ENCODE measurements around the gene MERTK.

The MERTK gene

DNA sequence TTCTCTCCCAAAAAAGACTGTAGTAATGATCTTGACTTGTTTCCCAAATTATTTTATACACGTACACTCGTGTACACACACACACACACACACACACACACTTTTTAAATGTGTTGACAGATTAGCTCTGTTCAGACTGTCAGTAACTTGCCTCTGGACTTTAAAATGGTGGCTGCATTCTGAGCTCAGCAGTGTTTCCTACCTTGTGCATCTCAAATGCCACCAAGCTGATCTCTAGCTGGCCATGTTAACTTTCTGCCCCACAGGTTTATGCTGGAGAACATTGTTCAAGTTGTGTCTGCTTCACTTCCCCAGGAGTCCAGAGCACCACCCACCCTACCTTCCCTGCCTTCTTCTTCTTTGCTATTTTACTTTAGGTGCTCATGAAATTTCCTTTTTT, 83.3 kb downstream of the MERTK start:
- no peak for DNase-seq

- no peak for DNase-seq
Observed at GRCh38 chr2:111982822-111983221, 84.4 kb downstream of the MERTK start.

DNA sequence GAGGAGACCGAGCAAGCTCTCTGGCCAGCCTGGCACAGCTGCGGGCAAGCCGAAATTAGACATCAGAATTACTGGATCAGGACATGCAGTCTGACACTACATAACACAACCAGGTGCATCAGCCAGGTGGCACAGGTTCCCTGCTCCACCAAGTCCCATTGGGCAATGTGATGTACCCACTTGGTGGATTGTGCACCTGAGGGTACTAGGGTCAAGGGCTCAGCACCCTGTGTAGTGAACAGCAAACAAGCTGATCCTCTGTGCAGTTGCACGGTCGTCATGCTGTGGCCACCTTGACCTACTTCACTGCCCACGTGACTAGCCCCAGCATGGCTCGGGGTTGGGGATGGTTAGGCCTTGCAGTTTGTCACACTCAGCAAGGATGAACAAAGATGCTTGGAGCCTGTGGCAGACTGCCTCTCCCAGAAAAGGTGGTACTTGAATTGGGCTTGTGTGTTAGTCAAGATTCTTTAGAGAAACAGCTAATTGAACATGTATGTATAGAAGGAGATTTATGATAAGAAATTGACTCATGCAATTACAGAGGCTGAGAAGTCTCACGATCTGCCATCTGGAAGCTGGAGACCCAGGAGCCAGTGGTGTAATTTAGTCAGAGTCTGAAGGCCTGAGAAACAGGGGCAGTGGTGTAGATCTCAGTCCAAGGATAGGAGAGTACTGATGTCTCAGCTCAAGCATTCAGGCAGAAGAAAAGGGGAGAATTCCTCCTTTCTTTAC, 85.2 kb downstream of the MERTK start:
- DNase-seq, result no peak

DNA sequence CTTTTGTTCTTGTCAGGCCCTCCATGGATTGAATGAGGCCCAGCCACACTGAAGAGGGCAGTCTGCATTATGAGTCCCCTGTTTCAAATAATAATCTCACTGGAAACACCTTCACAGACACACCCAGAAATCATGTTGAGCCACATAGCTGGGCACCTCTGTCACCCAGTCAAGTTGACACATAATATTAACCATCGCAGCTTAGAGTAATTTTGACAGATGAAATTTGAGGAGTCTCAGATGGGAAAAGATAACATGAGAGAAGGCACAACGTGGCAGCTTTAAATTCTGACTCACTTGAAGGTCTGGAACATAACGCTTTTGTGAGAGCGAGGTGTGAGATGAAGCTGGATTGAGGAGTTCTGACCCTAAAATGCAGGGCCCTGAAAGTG, 85.8 kb downstream of the MERTK start:
- no peak for DNase-seq

DNA sequence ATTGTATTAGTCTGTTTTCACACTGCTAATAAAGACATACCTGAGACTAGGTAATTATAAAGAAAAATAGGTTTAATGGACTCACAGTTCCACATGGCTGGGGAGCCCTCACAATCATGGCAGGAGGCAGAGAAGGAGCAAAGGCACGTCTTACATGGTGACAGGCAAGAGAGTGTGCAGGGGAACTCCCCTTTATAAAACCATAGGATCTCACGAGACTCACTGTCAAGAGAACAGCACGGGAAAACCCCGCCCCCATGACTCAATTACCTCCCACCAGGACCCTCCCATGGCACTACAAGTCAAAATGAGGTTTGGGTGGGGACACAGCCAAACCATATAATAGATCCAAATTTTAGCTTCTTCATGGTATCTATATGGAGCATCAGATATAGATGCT, 87.1 kb downstream of the MERTK start:
- no peak for DNase-seq

GRCh38 chr2:111986116-111986900, 87.9 kb downstream of the MERTK start:
- DNase-seq, result no peak

DNA sequence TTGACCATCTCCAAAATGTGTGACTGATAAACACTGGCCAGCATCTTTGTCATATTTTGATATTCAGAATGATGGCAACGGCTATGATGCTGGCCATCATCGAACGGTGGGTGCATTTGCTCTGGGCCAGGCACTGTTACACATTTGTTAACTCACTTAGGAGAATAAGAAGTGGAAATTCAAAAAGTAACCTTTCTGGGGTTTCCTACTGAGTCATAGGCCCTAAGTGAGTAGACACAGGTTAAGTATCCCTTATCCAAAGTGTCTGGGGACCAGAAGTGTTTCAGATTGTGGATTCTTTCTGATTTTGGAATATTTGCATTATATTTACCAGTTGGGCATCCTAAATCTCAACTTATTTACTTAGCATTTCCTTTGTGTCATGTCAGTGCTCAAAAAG, 92.0 kb downstream of the MERTK start:
- no peak for DNase-seq

GRCh38 chr2:111990856-111991255, 92.4 kb downstream of the MERTK start:
- DNase-seq, result no peak

GRCh38 chr2:111994042-111994441, 95.6 kb downstream of the MERTK start:
- no peak for DNase-seq

GRCh38 chr2:111995148-111995547, 96.7 kb downstream of the MERTK start:
- no peak for DNase-seq

DNA sequence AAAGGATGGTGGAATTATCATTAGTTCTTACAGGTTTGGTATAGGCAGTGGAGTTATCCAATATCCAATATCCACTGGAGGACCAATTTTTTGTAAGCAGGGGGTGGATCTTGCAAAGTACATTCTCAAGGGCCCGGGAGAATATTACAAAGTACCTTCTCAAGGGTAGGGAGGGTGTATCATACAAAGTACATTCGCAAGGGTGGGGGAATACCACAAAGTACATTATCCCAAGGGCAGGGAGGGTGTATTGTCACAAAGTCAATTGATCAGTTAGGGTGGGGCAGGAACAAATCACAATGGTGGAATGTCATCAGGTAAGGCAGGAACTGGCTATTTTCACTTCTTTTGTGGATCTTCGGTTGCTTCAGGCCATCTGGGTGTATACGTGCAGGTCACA, 101.4 kb downstream of the MERTK start:
- no peak for DNase-seq

DNA sequence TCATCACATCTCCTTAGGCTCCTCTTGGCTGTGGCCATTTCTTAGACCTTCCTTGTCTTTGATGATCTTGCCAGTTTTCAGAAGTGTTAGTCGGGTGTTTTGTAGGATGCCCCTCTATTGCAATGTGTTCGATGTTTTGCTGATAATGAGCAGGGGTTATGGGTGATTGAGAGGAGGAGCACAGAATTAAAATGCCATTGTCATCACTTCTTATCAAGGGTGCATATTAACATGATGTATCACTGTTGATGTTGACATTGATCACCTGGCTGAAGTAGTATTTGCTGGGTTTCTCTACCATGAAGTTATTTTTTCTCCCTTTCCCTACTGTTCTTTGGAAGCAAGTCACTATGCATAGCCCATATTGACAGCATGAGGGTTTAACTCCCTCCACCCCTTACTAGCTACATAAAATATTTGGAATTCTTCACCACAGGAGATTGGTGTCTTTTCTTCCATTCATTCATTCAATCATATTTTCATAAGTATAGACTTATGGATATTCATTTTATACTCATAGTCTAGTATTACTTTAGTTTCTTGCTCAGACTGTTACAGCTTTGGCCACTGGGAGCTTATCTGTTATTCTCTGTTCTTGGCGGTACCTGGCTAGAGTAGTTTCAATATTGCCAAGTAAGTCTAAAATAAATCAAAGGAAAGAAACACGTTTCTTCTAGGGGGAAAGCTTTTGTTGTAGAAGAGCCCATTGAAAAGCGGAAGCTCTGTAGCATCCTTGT, 102.2 kb downstream of the MERTK start:
- DNase-seq, result no peak

- DNase-seq, result no peak
Observed at GRCh38 chr2:112001136-112001715, 102.8 kb downstream of the MERTK start.

DNA sequence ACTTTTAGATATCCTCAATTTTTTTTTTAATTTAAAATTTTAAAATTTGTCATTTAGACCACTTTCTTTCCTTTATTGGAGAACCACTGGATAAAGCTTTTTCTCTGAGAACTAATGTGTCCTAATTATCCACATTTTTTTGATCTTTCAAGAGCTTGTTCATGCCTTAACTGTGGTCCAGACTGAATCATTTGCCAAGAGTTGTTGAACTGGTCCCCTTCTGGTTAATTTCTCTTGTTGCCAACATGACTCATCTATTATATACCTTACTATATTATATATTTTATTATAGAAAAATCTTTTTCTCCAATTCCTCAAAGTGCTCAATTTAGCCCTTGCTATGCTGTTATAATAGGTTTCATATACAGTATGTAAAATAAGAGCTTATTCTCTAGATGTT, 103.5 kb downstream of the MERTK start:
- no peak for DNase-seq

DNA sequence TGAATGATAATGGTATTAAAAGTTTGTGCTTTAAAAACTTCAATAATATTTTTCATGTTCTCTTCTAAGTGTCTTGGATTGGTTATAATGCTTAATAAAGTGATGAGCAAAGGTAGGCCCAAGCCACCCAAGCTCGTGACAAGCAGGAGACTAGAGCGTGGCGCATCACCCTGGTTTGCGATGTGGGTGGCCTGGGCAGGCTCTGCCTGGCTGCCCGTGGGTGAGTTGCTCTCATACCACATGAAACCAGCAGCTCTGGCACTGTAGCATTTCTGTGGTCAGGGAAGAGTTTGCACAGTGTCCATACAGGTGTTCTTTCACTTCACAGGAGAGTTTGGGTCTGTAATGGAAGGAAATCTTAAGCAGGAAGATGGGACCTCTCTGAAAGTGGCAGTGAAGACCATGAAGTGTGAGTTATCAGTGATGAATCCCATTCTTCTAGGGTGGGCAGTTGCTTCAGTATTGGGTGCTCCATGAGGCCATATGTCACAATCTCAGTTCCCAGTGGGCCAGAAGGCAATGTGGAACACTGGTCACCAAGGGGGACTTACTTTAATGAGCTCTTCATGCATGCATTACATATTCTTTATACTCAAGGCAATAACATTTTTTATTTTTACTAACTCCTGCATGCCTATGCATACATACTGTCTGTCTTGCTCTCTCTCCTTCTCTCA, 105.3 kb downstream of the MERTK start:
- DNase-seq, result no peak

DNA sequence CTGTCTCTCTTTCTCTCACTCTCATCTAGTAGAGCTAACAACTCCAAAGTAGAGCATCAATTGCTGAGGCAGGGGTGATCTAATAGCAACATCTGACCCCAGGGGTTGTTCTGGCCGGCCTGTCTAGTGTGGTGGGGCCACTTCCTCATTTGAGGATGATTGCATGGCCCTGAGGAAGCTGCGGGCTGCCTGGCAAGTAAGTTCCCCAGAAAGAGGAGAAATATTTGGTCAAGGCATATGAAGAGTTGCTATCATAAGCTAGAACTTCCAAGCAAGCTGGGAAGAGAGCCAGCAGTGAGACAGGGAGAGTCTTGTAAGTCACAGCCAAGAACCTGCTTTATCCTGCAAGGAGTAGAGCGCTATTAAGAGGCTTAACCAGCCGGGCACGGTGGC, 105.8 kb downstream of the MERTK start:
- DNase-seq, result no peak

DNA sequence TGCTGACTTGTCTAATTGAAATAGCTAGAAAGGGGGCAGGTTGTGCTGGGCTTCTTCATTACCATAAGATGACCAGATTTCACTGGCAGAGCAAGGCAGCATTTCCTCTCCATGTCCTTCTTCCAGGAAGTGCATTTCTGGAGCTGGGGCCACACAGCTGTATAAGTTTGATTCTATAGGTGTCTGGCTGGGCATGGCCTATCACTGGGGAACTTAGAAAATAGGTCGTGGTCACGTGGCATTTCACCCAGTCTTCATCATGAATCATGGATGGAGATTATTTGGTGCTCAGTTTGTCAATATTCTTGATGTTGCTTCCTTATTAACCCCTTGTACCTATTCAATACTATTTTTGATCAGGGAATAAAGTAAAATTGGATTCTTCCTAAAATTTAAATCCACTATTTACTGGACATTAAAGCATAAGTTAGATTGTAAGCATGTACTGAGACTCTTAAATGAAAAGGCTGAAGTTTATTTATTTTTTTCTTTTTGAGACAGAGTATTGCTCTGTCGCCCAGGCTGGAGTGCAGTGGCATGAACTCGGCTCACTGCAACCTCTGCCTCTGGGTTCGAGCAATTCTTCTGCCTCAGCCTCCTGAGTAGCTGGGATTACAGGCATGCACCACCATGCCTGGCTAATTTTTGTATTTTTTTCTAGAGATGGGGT, 107.1 kb downstream of the MERTK start:
- DNase-seq, result no peak

- DNase-seq, result no peak
Observed at GRCh38 chr2:112006076-112006410, 107.6 kb downstream of the MERTK start.

GRCh38 chr2:112007493-112007892, 109.1 kb downstream of the MERTK start:
- DNase-seq, result no peak

DNA sequence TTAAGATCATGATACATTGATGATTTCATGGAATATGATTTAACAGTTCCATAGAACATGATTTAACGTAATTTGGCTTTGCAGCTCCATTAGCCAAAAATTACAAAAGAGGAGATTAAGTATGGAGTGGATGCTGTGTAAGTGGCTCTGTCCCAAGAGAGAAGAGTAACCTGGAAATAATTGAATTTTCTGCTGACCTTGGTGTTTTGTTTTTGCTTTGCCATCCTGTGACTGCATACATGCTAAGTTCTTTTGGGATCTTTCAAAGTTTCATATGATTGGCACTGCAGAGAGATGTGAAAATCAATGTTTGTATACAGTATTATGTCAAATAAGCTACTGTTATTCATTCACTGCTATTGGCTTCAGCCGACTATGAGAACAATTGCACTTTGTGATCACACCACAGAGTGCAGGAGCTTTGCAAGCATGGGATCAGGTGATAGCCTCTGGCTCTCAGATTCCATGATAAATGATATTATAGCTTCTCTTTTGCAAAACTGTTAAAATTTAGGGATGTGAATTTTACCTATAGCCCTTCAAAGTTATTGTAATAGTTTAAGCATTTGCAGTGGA, 110.6 kb downstream of the MERTK start:
- DNase-seq, result no peak

DNA sequence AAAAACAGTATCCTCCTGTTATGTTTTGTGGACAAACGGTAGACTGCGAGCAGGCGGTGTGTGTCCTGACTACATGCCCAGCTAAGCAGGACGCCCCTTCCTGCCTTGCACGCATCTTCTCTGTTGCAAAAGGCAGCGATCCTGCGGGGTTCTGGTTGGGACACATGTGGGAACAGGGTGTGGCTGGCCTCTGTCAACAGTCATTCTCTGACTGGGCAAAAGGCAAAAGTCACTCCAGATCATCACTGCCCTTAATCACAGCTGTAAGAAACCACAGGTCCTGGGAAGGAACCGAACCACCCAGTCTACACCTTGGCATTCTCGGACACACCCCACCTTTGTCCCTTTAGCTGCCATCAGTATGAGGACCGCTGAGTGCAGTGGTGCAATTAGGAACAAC, 112.3 kb downstream of the MERTK start:
- no peak for DNase-seq

DNA sequence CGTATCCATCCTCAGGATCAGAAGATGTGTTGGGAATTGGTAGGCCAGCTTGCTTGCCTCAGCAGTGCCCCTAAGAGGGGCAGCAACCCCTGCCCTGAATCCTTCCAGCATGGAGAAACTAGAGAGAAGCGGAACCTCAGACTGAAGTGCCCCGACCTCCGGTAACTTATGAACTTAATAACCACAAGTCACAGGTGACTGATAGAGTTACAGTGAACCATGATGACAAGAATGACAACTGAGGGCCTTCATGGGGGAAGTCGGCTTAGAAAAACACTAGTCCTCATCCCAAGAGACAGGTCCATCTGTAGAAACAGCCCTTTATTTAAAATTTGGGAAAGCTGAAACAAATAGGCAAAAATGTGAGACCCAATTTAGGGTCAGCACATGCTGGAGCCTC, 114.1 kb downstream of the MERTK start:
- DNase-seq, result no peak

Data from NCI-H187 (cell line).